NOMO-1 (cell line): ENCODE data around the gene PACSIN2.
"Not testable (repeated sequence)": the region's sequence is repeated elsewhere in the genome, so short reads cannot be mapped to it uniquely, and the experiment has no call there.

Experiments
- DNase-seq, 2 experiments: peaks; one replicate each; lab custom pipeline; 2025; ENCODE audit not compliant: unreplicated experiment in 2 of 2; lab: John Stamatoyannopoulos, UW

PACSIN2 gene

GRCh38 chr22:42931421-42932196 lies 83.3 kb downstream of the PACSIN2 start:
- peak; percentile 88 to 95 for DNase-seq

DNA sequence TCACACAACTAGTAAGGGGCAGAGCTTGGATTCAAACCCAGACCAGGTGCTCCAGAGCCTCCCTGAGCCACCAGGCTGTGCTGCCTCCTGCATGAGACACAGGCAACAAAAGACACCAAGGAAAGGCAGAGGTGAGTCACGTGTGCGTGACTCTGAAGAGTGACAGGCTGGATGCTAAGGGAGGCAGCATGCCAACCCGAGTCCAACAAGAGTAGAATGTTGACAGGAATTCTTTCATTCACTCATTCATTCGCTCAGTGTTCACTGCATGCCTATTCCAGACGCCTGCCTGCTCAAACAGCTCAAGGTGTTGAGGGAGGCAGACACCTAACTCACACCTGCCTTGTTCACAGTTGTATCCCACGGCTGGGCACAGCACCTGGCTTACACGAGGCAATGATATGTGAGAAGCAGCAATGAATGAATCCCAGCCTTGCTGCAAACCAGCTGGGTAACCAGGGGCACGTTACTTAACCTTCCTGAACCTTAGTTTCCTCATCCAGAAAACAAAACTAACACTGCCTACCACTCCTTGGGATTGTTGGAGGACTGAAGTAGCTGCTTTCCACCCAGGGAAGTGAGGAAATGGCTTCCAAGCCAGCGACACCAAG lies 84.0 kb downstream of the PACSIN2 start:
- no peak for DNase-seq

- DNase-seq: no peak
Measured at GRCh38 chr22:42929838-42930155, 85.2 kb downstream of the PACSIN2 start.

DNA sequence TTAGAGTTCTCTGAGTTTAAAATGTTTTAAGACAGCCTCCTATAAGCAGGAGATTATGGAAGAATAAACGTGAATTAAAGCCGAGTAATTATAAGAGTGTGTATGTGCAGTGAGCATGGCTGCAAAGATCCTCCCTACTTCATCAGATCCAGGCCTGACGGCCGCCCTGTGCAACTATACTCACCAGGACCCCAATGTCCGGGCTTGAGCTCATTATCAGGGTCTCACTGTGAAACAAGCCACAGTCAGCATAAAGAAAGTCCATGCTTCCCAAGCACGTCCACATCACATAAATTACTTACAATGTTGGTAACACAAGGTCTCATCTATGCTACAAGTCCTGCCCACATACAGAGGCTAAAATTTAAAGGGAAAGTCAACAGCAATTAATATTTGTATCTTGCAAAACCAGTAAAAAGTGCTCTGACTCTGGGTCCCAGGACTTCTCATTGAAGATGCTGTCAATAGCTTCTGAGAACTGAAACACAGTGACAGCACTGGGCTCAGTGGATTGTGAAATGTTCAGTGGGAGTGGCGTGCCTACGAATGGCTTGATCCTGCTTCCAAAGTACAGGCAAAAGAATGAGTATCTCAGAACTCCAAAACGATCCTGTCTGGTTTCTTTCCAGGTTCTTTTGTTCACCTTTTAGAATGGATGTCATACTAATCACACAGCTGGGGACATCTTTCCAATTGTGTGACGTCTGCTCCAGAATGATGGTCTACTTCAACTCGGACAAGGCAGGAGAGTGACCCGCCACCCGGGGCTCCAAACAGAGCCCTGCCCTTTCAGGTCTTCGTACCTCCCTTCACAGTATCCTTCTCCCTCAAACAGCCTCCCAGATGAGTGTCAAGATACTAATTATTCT lies 85.7 kb downstream of the PACSIN2 start:
- DNase-seq: peak; percentile 11 to 47

DNA sequence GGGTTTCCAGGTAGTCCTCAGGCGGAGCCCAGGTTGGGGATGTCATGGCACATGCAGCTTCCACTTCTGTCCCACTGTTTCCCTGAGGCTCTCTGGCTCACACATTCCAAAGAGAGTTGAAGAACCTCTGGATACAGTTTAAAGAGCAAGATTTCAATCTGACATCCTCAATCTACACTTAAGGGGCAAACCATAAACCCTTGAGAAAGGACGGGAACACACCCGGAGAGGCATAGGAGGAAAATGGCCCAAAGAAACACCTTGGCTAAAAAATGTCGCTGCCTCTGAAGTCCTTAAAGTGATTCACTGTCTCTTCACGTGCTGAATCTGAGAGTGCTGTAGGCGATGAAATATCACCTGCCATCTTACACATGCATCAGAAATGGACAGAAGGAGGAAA lies 87.0 kb downstream of the PACSIN2 start:
- DNase-seq: no peak

- no peak for DNase-seq
Measured at GRCh38 chr22:42926768-42927167, 88.2 kb downstream of the PACSIN2 start.

GRCh38 chr22:42926104-42926503 lies 88.8 kb downstream of the PACSIN2 start:
- no peak for DNase-seq

- DNase-seq: peak in 1 of 2 experiments; percentile 32
Measured at GRCh38 chr22:42925598-42925997, 89.4 kb downstream of the PACSIN2 start.

GRCh38 chr22:42925031-42925430 lies 89.9 kb downstream of the PACSIN2 start:
- DNase-seq: not testable (repeated sequence)

DNA sequence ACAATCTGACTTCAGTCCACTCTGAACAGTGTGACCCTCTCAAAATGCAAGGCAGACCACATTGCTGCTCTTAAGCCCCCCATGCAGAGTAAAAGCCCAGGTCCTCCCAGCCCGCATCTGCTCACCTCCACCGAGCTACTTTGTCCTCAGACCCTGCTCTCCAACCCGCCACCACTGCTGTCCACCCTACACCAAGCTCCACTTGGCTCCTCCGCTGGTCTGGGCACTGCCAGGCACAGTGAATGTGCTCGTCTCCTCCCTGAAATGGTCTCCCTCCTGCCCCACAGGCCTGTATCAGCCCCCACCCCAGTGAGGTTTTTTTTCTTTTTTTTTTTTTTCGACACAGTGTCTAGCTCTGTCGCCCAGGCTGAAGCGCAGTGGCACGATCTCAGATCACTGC lies 90.5 kb downstream of the PACSIN2 start:
- no peak for DNase-seq

- no peak for DNase-seq
Measured at GRCh38 chr22:42922374-42923191, 92.4 kb downstream of the PACSIN2 start.

GRCh38 chr22:42920101-42920820 lies 94.7 kb downstream of the PACSIN2 start:
- no peak for DNase-seq

DNA sequence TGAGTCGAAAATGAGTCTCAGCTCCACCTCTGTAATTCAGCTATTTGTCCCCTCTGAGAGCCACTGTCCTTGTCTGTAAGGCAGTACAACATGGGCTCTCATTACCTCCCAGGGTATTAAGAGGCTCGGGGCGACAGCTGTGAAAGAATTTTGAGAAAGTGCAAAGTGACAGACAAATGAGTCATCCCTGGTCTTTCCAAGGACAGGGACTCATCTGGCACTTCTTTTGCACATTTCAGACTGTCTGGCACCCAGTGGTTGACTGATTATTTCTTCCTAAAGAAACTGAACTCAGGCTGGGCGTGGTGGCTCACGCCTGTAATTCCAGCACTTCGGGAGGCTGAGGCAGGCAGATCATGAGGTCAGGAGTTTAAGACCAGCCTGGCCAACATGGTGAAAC lies 95.8 kb downstream of the PACSIN2 start:
- DNase-seq: no peak

DNA sequence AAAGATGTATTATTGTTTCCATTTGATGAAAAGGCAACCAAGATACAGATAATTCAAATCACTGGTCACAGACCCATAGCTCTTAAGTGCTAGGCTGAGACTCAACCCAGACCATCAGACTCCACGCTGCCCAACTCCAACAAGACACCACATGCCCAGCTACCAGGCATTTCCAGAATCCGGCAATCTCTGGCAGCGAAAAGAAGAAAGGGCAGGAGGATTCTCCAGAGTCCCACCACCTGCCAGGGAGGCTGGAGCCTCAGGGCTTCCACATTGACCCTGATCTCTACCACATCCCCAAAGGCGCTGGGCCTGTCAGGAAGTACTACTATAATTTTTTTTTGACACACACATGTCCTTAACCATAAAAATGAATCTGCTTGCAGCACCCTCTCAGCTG lies 96.4 kb downstream of the PACSIN2 start:
- DNase-seq: no peak

- not testable (repeated sequence) for DNase-seq
Measured at GRCh38 chr22:42917358-42917757, 97.6 kb downstream of the PACSIN2 start.

DNA sequence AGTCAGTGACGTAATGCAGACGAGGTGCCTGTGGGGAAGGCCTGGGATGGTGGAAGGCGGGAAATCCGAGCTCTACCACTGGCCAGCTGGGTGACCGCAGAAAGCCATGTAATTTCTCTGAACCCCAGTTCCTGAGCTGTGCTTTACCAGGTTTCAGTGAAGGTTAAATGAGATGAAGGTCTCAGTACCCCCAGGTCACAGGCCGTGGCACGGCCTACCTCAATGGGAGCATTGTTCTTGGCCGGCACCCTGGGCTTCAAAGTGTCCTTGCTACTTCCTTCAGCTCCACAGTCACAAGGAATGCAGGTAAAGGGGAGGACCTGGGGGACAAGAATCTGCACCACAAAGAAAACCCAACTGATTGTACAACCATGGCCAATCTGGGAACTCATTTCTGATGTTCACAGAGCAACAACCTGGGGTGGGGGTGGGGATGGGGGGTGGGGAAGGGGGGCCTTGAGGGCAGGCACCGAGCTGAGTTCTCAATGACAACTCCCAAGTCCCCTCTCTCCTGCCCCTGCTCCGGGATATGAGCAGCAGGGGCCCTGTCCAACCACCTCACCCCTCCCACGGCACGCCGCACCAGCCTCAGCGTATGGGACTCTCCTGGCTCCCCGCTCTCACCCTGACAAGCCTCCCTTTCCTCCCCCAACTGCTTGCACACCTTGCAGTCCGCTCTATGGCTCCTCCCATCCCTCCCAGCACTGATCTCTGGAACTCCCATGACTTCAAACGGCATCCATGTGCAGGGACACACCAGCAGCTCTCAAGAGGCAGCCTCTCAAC lies 98.8 kb downstream of the PACSIN2 start:
- no peak for DNase-seq

DNA sequence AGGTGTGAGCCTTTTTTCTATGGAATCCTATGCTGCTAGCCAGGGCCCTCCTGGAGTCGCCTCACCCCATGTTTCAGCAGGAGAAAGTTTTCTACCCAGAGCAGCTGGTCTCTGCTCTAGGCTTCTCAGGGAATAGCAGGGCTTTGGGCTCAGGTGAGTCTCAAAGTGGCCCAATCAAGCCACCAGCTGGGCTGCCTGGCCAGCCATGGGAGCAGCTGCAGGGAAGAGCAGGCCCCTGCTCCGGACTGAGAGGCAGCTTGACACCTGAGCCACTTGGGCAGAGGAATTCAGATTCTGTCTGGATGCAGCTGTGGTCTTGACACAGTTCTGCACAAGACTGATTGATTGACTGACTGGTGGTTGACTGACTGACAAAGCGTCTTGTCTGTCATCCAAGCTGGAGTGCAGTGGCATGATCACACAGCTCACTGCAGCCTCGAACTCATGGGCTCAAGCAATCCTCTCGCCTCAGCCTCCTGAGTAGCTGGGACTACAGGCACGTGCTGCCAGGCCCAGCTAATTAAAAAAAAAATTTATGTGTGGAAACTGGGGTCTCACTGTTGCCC lies 100.4 kb downstream of the PACSIN2 start:
- DNase-seq: no peak

DNA sequence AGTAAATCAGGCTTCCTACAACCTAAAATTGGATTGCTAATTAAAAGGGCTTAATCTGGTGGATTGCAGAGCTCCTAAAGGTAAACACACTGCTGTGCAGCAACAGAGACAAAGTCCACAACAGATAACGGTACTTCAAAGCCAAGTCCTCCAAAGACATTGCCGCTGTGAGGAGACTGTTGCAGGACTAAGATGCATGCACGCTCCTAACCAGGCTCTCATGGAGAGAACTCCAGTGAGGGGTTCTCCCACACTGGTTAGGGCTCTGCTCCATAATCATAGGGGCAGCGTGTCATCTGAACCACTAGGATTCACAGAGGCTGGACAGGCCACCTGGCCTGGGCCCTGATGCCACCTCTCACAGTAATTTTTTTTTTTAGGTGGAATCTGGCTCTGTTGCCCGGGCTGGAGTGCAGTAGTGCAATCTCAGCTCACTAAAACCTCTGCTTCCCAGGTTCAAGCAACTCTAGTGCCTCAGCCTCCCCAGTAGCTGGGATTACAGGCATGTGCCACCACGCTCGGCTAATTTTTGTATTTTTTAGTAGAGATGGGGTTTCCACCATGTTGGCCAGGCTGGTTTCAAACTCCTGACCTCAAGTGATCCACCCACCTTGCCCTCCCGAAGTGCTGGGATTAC lies 101.0 kb downstream of the PACSIN2 start:
- no peak for DNase-seq

GRCh38 chr22:42912059-42912458 lies 102.9 kb downstream of the PACSIN2 start:
- peak; percentile 59 to 85 for DNase-seq
